SK-N-SH treated with all-trans-retinoic acid at 6 μM for 48 hours (cell line): ENCODE data around the gene ZNF423.

Experiments
- ARNTL ChIP-seq: fragments of 450-650 bp; formaldehyde crosslinking; IDR thresholded peaks from 2 replicates; pipeline ENCODE4 v1.5.0; 2020; ENCODE audit warnings: low read depth, mild to moderate bottlenecking, moderate library complexity, borderline replicate concordance
- BACH2 ChIP-seq: fragments of 250-450 bp; sonication (Bioruptor Pico); IDR thresholded peaks from 2 replicates; pipeline ENCODE4 v1.9.0; 2021; ENCODE audit warnings: mild to moderate bottlenecking, borderline replicate concordance
- PATZ1 ChIP-seq: fragments of 250-450 bp; sonication (Bioruptor Pico); IDR thresholded peaks from 2 replicates; pipeline ENCODE4 v1.8.0; 2020; ENCODE audit warnings: mild to moderate bottlenecking, moderate library complexity, borderline replicate concordance
- PPARA ChIP-seq: fragments of 250-450 bp; sonication (Bioruptor Pico); IDR thresholded peaks from 2 replicates; pipeline ENCODE4 v1.5.0; 2020; ENCODE audit warnings: mild to moderate bottlenecking, borderline replicate concordance
- RARB ChIP-seq: fragments of 250-450 bp; sonication (Bioruptor Pico); IDR thresholded peaks from 2 replicates; pipeline ENCODE4 v1.8.0; 2021; ENCODE audit warnings: mild to moderate bottlenecking, moderate library complexity
- TCF4 ChIP-seq: fragments of 250-450 bp; sonication (Bioruptor Pico); IDR thresholded peaks from 2 replicates; pipeline ENCODE4 v1.8.0; 2021; ENCODE audit warnings: mild to moderate bottlenecking, moderate library complexity, borderline replicate concordance
- TOX ChIP-seq: fragments of 250-450 bp; sonication (Bioruptor Pico); IDR thresholded peaks from 2 replicates; pipeline ENCODE4 v1.8.0; 2021; ENCODE audit warnings: mild to moderate bottlenecking, moderate library complexity, borderline replicate concordance
- TSHZ2 ChIP-seq: fragments of 250-450 bp; sonication (Bioruptor Pico); IDR thresholded peaks from 2 replicates; pipeline ENCODE4 v1.5.0; 2020; ENCODE audit warnings: mild to moderate bottlenecking, moderate library complexity
- ZC3H10 ChIP-seq: fragments of 250-450 bp; sonication (Bioruptor Pico); IDR thresholded peaks from 2 replicates; pipeline ENCODE4 v1.5.1; 2021; ENCODE audit warnings: mild to moderate bottlenecking, moderate library complexity
- ZFP3 ChIP-seq: fragments of 250-450 bp; sonication (Bioruptor Pico); IDR thresholded peaks from 2 replicates; pipeline ENCODE4 v1.5.0; 2020; ENCODE audit warnings: mild to moderate bottlenecking, moderate library complexity
- ZFP30 ChIP-seq: fragments of 450-650 bp; formaldehyde crosslinking; IDR thresholded peaks from 2 replicates; pipeline ENCODE4 v1.5.0; 2022; ENCODE audit warnings: mild to moderate bottlenecking, moderate library complexity
- ZNF565 ChIP-seq: fragments of 450-650 bp; formaldehyde crosslinking; conservative IDR thresholded peaks from 2 replicates; pipeline ENCODE4 v1.5.0; 2020; ENCODE audit warnings: low read depth, mild to moderate bottlenecking, moderate library complexity
- TF ChIP-seq, protein P1 (sequence below): fragments of 250-450 bp; sonication (Bioruptor Pico); IDR thresholded peaks from 2 replicates; pipeline ENCODE4 v1.8.0; 2021; ENCODE audit warnings: low read depth, mild to moderate bottlenecking, moderate library complexity, borderline replicate concordance

GRCh38 chr16:49743203-49743464 lies 112.8 kb downstream of the ZNF423 start:
- TF ChIP-seq ZFP30 (CRISPR knock-in tag) (no peak), ZNF565 (CRISPR knock-in tag) (no peak), PATZ1 (CRISPR knock-in tag) (no peak), TCF4 (CRISPR knock-in tag) (no peak), RARB (CRISPR knock-in tag) (no peak), ZFP3 (CRISPR knock-in tag) (no peak), TSHZ2 (no peak), TOX (CRISPR knock-in tag) (no peak), BACH2 (CRISPR knock-in tag) (no peak), ARNTL (CRISPR knock-in tag) (no peak), ZC3H10 (CRISPR knock-in tag) (no peak), PPARA (CRISPR knock-in tag) (no peak)
- TF ChIP-seq, protein P1, sequence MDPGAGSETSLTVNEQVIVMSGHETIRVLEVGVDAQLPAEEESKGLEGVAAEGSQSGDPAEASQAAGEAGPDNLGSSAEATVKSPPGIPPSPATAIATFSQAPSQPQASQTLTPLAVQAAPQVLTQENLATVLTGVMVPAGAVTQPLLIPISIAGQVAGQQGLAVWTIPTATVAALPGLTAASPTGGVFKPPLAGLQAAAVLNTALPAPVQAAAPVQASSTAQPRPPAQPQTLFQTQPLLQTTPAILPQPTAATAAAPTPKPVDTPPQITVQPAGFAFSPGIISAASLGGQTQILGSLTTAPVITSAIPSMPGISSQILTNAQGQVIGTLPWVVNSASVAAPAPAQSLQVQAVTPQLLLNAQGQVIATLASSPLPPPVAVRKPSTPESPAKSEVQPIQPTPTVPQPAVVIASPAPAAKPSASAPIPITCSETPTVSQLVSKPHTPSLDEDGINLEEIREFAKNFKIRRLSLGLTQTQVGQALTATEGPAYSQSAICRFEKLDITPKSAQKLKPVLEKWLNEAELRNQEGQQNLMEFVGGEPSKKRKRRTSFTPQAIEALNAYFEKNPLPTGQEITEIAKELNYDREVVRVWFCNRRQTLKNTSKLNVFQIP (CRISPR knock-in tag), result no peak
